ENCODE data around the gene CAMK1D. TPM values are rescaled to one million over a fixed set of nuclear protein-coding genes. Genes with fewer than 3 reads are reported as not detected.
"Not testable (repeated sequence)": the region's sequence is repeated elsewhere in the genome, so short reads cannot be mapped to it uniquely, and the experiment has no call there.

The CAMK1D gene
- total RNA-seq, 1 donor = 11.2 TPM

GRCh38 chr10:12710157-12710556, 360.8 kb downstream of the CAMK1D start:
- no peaks in the 10 kb centered on the region for H3K27me3 ChIP-seq (ENCODE audit: insufficient read depth, low read length)
- TF ChIP-seq CTCF (IDR thresholded peaks at IDR 0.05; ENCODE audit: extremely low read depth, low read depth, low read length) = no peak
- peaks cover 52% of the 10 kb centered on the region for H3K4me1 ChIP-seq (ENCODE audit: insufficient read depth, low read length)
- no peak for DNase-seq (ENCODE audit: insufficient read length, low spot score, missing footprints)
- H3K9me3 ChIP-seq (ENCODE audit: low read depth, low read length) = no peaks in the 10 kb centered on the region
- no peaks in the 10 kb centered on the region for H4K20me1 ChIP-seq (ENCODE audit: insufficient read depth, low read length)
- H3K4me3 ChIP-seq (ENCODE audit: insufficient read depth, low read length) = no peak overlapping the region
- H3K27ac ChIP-seq (ENCODE audit: low read depth, low read length) = peak overlapping the region; percentile 83
- H3K36me3 ChIP-seq (ENCODE audit: insufficient read depth, low read length) = no peaks in the 10 kb centered on the region
- H3K79me2 ChIP-seq (ENCODE audit: insufficient read depth, low read length) = no peaks in the 10 kb centered on the region
- H2AFZ ChIP-seq (ENCODE audit: low read length) = no peak overlapping the region
- peak overlapping the region; percentile 68 for H3K4me2 ChIP-seq (ENCODE audit: insufficient read depth, low read length)

GRCh38 chr10:12710594-12711349, 361.4 kb downstream of the CAMK1D start:
- H3K36me3 ChIP-seq (ENCODE audit: insufficient read depth, low read length) = no peaks in the 10 kb centered on the region
- TF ChIP-seq CTCF (IDR thresholded peaks at IDR 0.05; ENCODE audit: extremely low read depth, low read depth, low read length) = peak; percentile 99
- no peaks in the 10 kb centered on the region for H3K27me3 ChIP-seq (ENCODE audit: insufficient read depth, low read length)
- peaks cover 52% of the 10 kb centered on the region for H3K4me1 ChIP-seq (ENCODE audit: insufficient read depth, low read length)
- peak overlapping the region; percentile 41 for H3K4me2 ChIP-seq (ENCODE audit: insufficient read depth, low read length)
- H3K9me3 ChIP-seq (ENCODE audit: low read depth, low read length) = no peaks in the 10 kb centered on the region
- H2AFZ ChIP-seq (ENCODE audit: low read length) = peak overlapping the region; percentile 56
- DNase-seq (ENCODE audit: insufficient read length, low spot score, missing footprints) = peak; percentile 87
- no peak overlapping the region for H3K4me3 ChIP-seq (ENCODE audit: insufficient read depth, low read length)
- no peaks in the 10 kb centered on the region for H4K20me1 ChIP-seq (ENCODE audit: insufficient read depth, low read length)
- peak overlapping the region; percentile 83 for H3K27ac ChIP-seq (ENCODE audit: low read depth, low read length)
- no peaks in the 10 kb centered on the region for H3K79me2 ChIP-seq (ENCODE audit: insufficient read depth, low read length)

- H3K4me2 ChIP-seq (ENCODE audit: insufficient read depth, low read length) = no peak overlapping the region
- no peak overlapping the region for H2AFZ ChIP-seq (ENCODE audit: low read length)
- DNase-seq (ENCODE audit: insufficient read length, low spot score, missing footprints) = no peak
- H3K9me3 ChIP-seq (ENCODE audit: low read depth, low read length) = no peaks in the 10 kb centered on the region
- no peak overlapping the region for H3K27ac ChIP-seq (ENCODE audit: low read depth, low read length)
- H3K79me2 ChIP-seq (ENCODE audit: insufficient read depth, low read length) = no peaks in the 10 kb centered on the region
- H3K4me1 ChIP-seq (ENCODE audit: insufficient read depth, low read length) = peaks cover 47% of the 10 kb centered on the region
- H3K27me3 ChIP-seq (ENCODE audit: insufficient read depth, low read length) = no peaks in the 10 kb centered on the region
- H3K4me3 ChIP-seq (ENCODE audit: insufficient read depth, low read length) = no peak overlapping the region
- TF ChIP-seq CTCF (IDR thresholded peaks at IDR 0.05; ENCODE audit: extremely low read depth, low read depth, low read length) = no peak
- no peaks in the 10 kb centered on the region for H4K20me1 ChIP-seq (ENCODE audit: insufficient read depth, low read length)
- H3K36me3 ChIP-seq (ENCODE audit: insufficient read depth, low read length) = no peaks in the 10 kb centered on the region
These were observed 362.0 kb downstream of the CAMK1D start for GRCh38 chr10:12711350-12711708.

GRCh38 chr10:12712293-12712983, 363.1 kb downstream of the CAMK1D start:
- H3K4me3 ChIP-seq (ENCODE audit: insufficient read depth, low read length) = no peak overlapping the region
- no peak for TF ChIP-seq CTCF (IDR thresholded peaks at IDR 0.05; ENCODE audit: extremely low read depth, low read depth, low read length)
- H3K9me3 ChIP-seq (ENCODE audit: low read depth, low read length) = no peaks in the 10 kb centered on the region
- no peak overlapping the region for H3K4me2 ChIP-seq (ENCODE audit: insufficient read depth, low read length)
- no peak overlapping the region for H2AFZ ChIP-seq (ENCODE audit: low read length)
- no peak overlapping the region for H3K27ac ChIP-seq (ENCODE audit: low read depth, low read length)
- no peak for DNase-seq (ENCODE audit: insufficient read length, low spot score, missing footprints)
- H3K4me1 ChIP-seq (ENCODE audit: insufficient read depth, low read length) = peaks cover 36% of the 10 kb centered on the region
- no peaks in the 10 kb centered on the region for H3K79me2 ChIP-seq (ENCODE audit: insufficient read depth, low read length)
- H3K27me3 ChIP-seq (ENCODE audit: insufficient read depth, low read length) = no peaks in the 10 kb centered on the region
- H3K36me3 ChIP-seq (ENCODE audit: insufficient read depth, low read length) = no peaks in the 10 kb centered on the region
- no peaks in the 10 kb centered on the region for H4K20me1 ChIP-seq (ENCODE audit: insufficient read depth, low read length)

- not testable (repeated sequence) for H3K36me3 ChIP-seq (ENCODE audit: insufficient read depth, low read length); H3K79me2 ChIP-seq (ENCODE audit: insufficient read depth, low read length); DNase-seq (ENCODE audit: insufficient read length, low spot score, missing footprints); H3K27me3 ChIP-seq (ENCODE audit: insufficient read depth, low read length); H3K27ac ChIP-seq (ENCODE audit: low read depth, low read length); H3K4me3 ChIP-seq (ENCODE audit: insufficient read depth, low read length); H3K9me3 ChIP-seq (ENCODE audit: low read depth, low read length); H3K4me2 ChIP-seq (ENCODE audit: insufficient read depth, low read length); H4K20me1 ChIP-seq (ENCODE audit: insufficient read depth, low read length); H2AFZ ChIP-seq (ENCODE audit: low read length)
- H3K4me1 ChIP-seq (ENCODE audit: insufficient read depth, low read length) = peaks cover 33% of the 10 kb centered on the region
These were observed 363.6 kb downstream of the CAMK1D start for GRCh38 chr10:12712984-12713316.

Measured in osteoblast (primary cell).